Endothelial cell (in vitro differentiated cells): ENCODE results near the gene PARK7. TPM values are rescaled to one million over a fixed set of nuclear protein-coding genes. Genes with fewer than 3 reads are reported as not detected.
A peak's percentile ranks its signal among the peaks of the same experiment; 100 is the strongest.

Experiments
- DNase-seq: peaks from one replicate; pipeline ENCODE4 v3.0.0; 2021; ENCODE audit warnings: low spot score
- H3K27ac Mint-ChIP-seq: one replicate; pipeline ENCODE4 v1.8.0; 2021; ENCODE audit warnings: mixed read lengths, inconsistent platforms; ENCODE audit not compliant: unreplicated experiment
- H3K27me3 Mint-ChIP-seq: one replicate; pipeline ENCODE4 v1.8.0; 2021; ENCODE audit warnings: mild to moderate bottlenecking, moderate library complexity, mixed read lengths, inconsistent platforms; ENCODE audit not compliant: unreplicated experiment
- H3K36me3 Mint-ChIP-seq: one replicate; pipeline ENCODE4 v1.8.0; 2021; ENCODE audit warnings: mild to moderate bottlenecking, low read depth, mixed read lengths, inconsistent platforms; ENCODE audit not compliant: unreplicated experiment
- H3K4me1 Mint-ChIP-seq: one replicate; pipeline ENCODE4 v1.8.0; 2021; ENCODE audit warnings: mild to moderate bottlenecking, mixed read lengths, inconsistent platforms; ENCODE audit not compliant: unreplicated experiment
- H3K4me3 Mint-ChIP-seq: one replicate; pipeline ENCODE4 v1.8.0; 2021; ENCODE audit warnings: mild to moderate bottlenecking, mixed read lengths, inconsistent platforms; ENCODE audit not compliant: unreplicated experiment
- H3K9me3 Mint-ChIP-seq: one replicate; pipeline ENCODE4 v1.8.0; 2021; ENCODE audit warnings: mixed read lengths, inconsistent platforms; ENCODE audit not compliant: unreplicated experiment
- CTCF ChIP-seq: fragments of 200-600 bp; sonication (generic); IDR thresholded peaks from one replicate; pipeline ENCODE4 v1.5.0; 2021; ENCODE audit warnings: antibody characterized with exemption; ENCODE audit not compliant: unreplicated experiment
- total RNA-seq: library from RNA; stranded (reverse); fragmentation: NEBNext Ultra II Directional; extraction: Animal tissue kit (Norgen Biotek cat#: 25700); gene quantifications from one replicate; pipeline ENCODE4 v1.2.1, GENCODE V29; 2021; ENCODE audit not compliant: unreplicated experiment

Gene PARK7
- total RNA-seq, 1 donor from 2014 or later: 223 TPM

- H3K4me1 Mint-ChIP-seq: no peaks in the 10 kb centered on the region
- H3K9me3 Mint-ChIP-seq: no peaks in the 10 kb centered on the region
- H3K27me3 Mint-ChIP-seq: no peaks in the 10 kb centered on the region
- peaks cover 21% of the 10 kb centered on the region for H3K36me3 Mint-ChIP-seq
- no peak overlapping the region for H3K4me3 Mint-ChIP-seq
- no peak overlapping the region for H3K27ac Mint-ChIP-seq
- no peak for TF ChIP-seq CTCF
- DNase-seq: no peak
These were observed 8.7 kb downstream of the PARK7 start for GRCh38 chr1:7970246-7970645.

- H3K4me1 Mint-ChIP-seq: no peaks in the 10 kb centered on the region
- no peak for TF ChIP-seq CTCF
- H3K9me3 Mint-ChIP-seq: no peaks in the 10 kb centered on the region
- DNase-seq: no peak
- H3K36me3 Mint-ChIP-seq: peaks cover 21% of the 10 kb centered on the region
- no peak overlapping the region for H3K27ac Mint-ChIP-seq
- no peaks in the 10 kb centered on the region for H3K27me3 Mint-ChIP-seq
- no peak overlapping the region for H3K4me3 Mint-ChIP-seq
These were observed 9.5 kb downstream of the PARK7 start for GRCh38 chr1:7971024-7971423.

GRCh38 chr1:7972285-7972684, 10.8 kb downstream of the PARK7 start:
- no peak for TF ChIP-seq CTCF
- Mint-ChIP-seq H3K36me3 (peaks cover 21% of the 10 kb centered on the region), H3K9me3 (no peaks in the 10 kb centered on the region), H3K27me3 (no peaks in the 10 kb centered on the region), H3K4me3 (no peak overlapping the region), H3K4me1 (no peaks in the 10 kb centered on the region), H3K27ac (no peak overlapping the region)
- no peak for DNase-seq

- no peak overlapping the region for H3K27ac Mint-ChIP-seq
- DNase-seq: no peak
- H3K27me3 Mint-ChIP-seq: no peaks in the 10 kb centered on the region
- no peak overlapping the region for H3K4me3 Mint-ChIP-seq
- peaks cover 21% of the 10 kb centered on the region for H3K36me3 Mint-ChIP-seq
- no peaks in the 10 kb centered on the region for H3K9me3 Mint-ChIP-seq
- TF ChIP-seq CTCF: no peak
- H3K4me1 Mint-ChIP-seq: no peaks in the 10 kb centered on the region
These were observed 11.6 kb downstream of the PARK7 start for GRCh38 chr1:7973086-7973485.

GRCh38 chr1:7975212-7975865, 13.8 kb downstream of the PARK7 start:
- H3K27ac Mint-ChIP-seq: no peak overlapping the region
- H3K4me1 Mint-ChIP-seq: no peaks in the 10 kb centered on the region
- TF ChIP-seq CTCF: peak; percentile 88
- H3K4me3 Mint-ChIP-seq: no peak overlapping the region
- H3K9me3 Mint-ChIP-seq: no peaks in the 10 kb centered on the region
- peak; percentile 85 for DNase-seq
- peaks cover 17% of the 10 kb centered on the region for H3K36me3 Mint-ChIP-seq
- no peaks in the 10 kb centered on the region for H3K27me3 Mint-ChIP-seq
